HEK293T (cell line): Measurements from ENCODE around the gene CYP4F8.

Experiments used
- CTCF ChIA-PET: fragments of 350-600 bp; formaldehyde crosslinking; extraction: SDS; loops from one replicate; lab custom pipeline; 2021; ENCODE audit warnings: antibody characterized with exemption, inconsistent platforms; lab: Yijun Ruan, JAX
- POLR2A ChIA-PET: fragments of 350-600 bp; formaldehyde crosslinking; extraction: SDS; loops from one replicate; lab custom pipeline; 2020; ENCODE audit warnings: antibody characterized with exemption, inconsistent platforms; lab: Yijun Ruan, JAX
- DNase-seq: peaks from one replicate; pipeline ENCODE4 v3.0.0; 2012; ENCODE audit warnings: mixed read lengths; ENCODE audit errors: extremely low spot score
- ARNT ChIP-seq: fragments of 450-650 bp; IDR thresholded peaks from 2 replicates; pipeline ENCODE4 v1.6.1; 2017; ENCODE audit warnings: mild to moderate bottlenecking
- BHLHE40 ChIP-seq: fragments of 450-650 bp; IDR thresholded peaks from 2 replicates; pipeline ENCODE4 v1.6.1; 2016; ENCODE audit warnings: mild to moderate bottlenecking, moderate library complexity, borderline replicate concordance
- CTBP1 ChIP-seq: fragments of 450-650 bp; IDR thresholded peaks from 2 replicates; pipeline ENCODE4 v1.6.1; 2016; ENCODE audit warnings: borderline replicate concordance
- ELF4 ChIP-seq: fragments of 450-650 bp; IDR thresholded peaks from 2 replicates; pipeline ENCODE4 v1.6.1; 2017; ENCODE audit warnings: antibody characterized with exemption
- FOXA1 ChIP-seq: fragments of 450-650 bp; IDR thresholded peaks from 2 replicates; pipeline ENCODE4 v1.6.1; 2016; ENCODE audit warnings: mild to moderate bottlenecking
- FOXK2 ChIP-seq: fragments of 450-650 bp; IDR thresholded peaks from 2 replicates; pipeline ENCODE4 v1.6.1; 2016; ENCODE audit warnings: mild to moderate bottlenecking
- FOXM1 ChIP-seq: fragments of 450-650 bp; IDR thresholded peaks from 2 replicates; pipeline ENCODE4 v1.6.1; 2017; ENCODE audit warnings: mild to moderate bottlenecking, borderline replicate concordance
- HDGF ChIP-seq: fragments of 450-650 bp; IDR thresholded peaks from 2 replicates; pipeline ENCODE4 v1.6.1; 2017; ENCODE audit warnings: antibody characterized with exemption, borderline replicate concordance
- L3MBTL2 ChIP-seq: fragments of 450-650 bp; conservative IDR thresholded peaks from 2 replicates; pipeline ENCODE4 v1.6.1; 2016; ENCODE audit warnings: mild to moderate bottlenecking
- LEF1 ChIP-seq: fragments of 450-650 bp; IDR thresholded peaks from 2 replicates; pipeline ENCODE4 v1.6.1; 2017; ENCODE audit warnings: mild to moderate bottlenecking, borderline replicate concordance
- NFRKB ChIP-seq: fragments of 450-650 bp; IDR thresholded peaks from 2 replicates; pipeline ENCODE4 v1.6.1; 2016; ENCODE audit warnings: mild to moderate bottlenecking, moderate library complexity
- PKNOX1 ChIP-seq: fragments of 450-650 bp; IDR thresholded peaks from 2 replicates; pipeline ENCODE4 v1.6.1; 2016
- SP1 ChIP-seq: fragments of 450-650 bp; IDR thresholded peaks from 2 replicates; pipeline ENCODE4 v1.6.1; 2017
- SUZ12 ChIP-seq: fragments of 450-650 bp; IDR thresholded peaks from 2 replicates; pipeline ENCODE4 v1.6.1; 2016; ENCODE audit warnings: mild to moderate bottlenecking
- TARDBP ChIP-seq: fragments of 450-650 bp; IDR thresholded peaks from 2 replicates; pipeline ENCODE4 v1.6.1; 2016
- ZNF384 ChIP-seq: fragments of 450-650 bp; IDR thresholded peaks from 2 replicates; pipeline ENCODE4 v1.6.1; 2016

CYP4F8 gene

GRCh38 chr19:15614507-15615379 is at the start of gene CYP4F8:
Gene CYP4F8, plus strand, starts transcription at chr19:15615218. Its CDS starts 399 bp downstream, at chr19:15615617.
- ChIA-PET CTCF (no interaction called here), POLR2A (no interaction called here)
- no peak for TF ChIP-seq LEF1
- TF ChIP-seq SP1: no peak
- no peak for TF ChIP-seq FOXK2
- no peak for TF ChIP-seq BHLHE40
- no peak for TF ChIP-seq PKNOX1
- no peak for TF ChIP-seq FOXM1
- no peak for TF ChIP-seq NFRKB
- no peak for TF ChIP-seq L3MBTL2
- TF ChIP-seq ELF4: no peak
- DNase-seq: no peak

GRCh38 chr19:15570420-15570819 is 44.6 kb upstream of the CYP4F8 start:
- no peak for DNase-seq
- TF ChIP-seq PKNOX1 (0 out of 2 replicates have a peak, but pooled peaks have one; percentile 7), BHLHE40 (no peak), FOXA1 (no peak), ELF4 (no peak), CTBP1 (0 out of 2 replicates have a peak, but pooled peaks have one; percentile 37), L3MBTL2 (no peak)
- ChIA-PET CTCF (no interaction called here), POLR2A (no interaction called here)

GRCh38 chr19:15575406-15575805 is 39.6 kb upstream of the CYP4F8 start:
- CTCF ChIA-PET: no interaction called here
- no peak for DNase-seq
- TF ChIP-seq SUZ12: no peak
- no peak for TF ChIP-seq SP1
- no peak for TF ChIP-seq FOXA1
- TF ChIP-seq FOXK2: no peak
- no peak for TF ChIP-seq ZNF384
- no peak for TF ChIP-seq CTBP1
- no peak for TF ChIP-seq ELF4
- no peak for TF ChIP-seq LEF1
- TF ChIP-seq PKNOX1: no peak
- no peak for TF ChIP-seq L3MBTL2
- no peak for TF ChIP-seq NFRKB
- TF ChIP-seq HDGF: no peak
- no peak for TF ChIP-seq BHLHE40
- TF ChIP-seq TARDBP: no peak
- TF ChIP-seq ARNT: no peak
- TF ChIP-seq FOXM1: no peak
- POLR2A ChIA-PET: no interaction called here

GRCh38 chr19:15576526-15577156 is 38.4 kb upstream of the CYP4F8 start:
- ChIA-PET POLR2A (no interaction called here), CTCF (no interaction called here)
- TF ChIP-seq BHLHE40 (no peak), TARDBP (no peak), NFRKB (no peak), ARNT (no peak), FOXM1 (no peak), PKNOX1 (no peak), SUZ12 (no peak), ELF4 (no peak), L3MBTL2 (no peak)

GRCh38 chr19:15577184-15577771 is 37.7 kb upstream of the CYP4F8 start:
- TF ChIP-seq FOXM1 (no peak), NFRKB (no peak), L3MBTL2 (no peak)
- ChIA-PET POLR2A (no interaction called here), CTCF (no interaction called here)
- no peak for DNase-seq

More at GRCh38 chr19:15576526-15577156, 38.4 kb upstream of the CYP4F8 start:
- no peak for DNase-seq

GRCh38 chr19:15583346-15583745 is 31.7 kb upstream of the CYP4F8 start:
- TF ChIP-seq L3MBTL2 (no peak), FOXA1 (no peak), TARDBP (no peak), PKNOX1 (no peak), FOXM1 (no peak), ELF4 (no peak), ARNT (no peak), HDGF (no peak), ZNF384 (no peak), CTBP1 (no peak)
- POLR2A ChIA-PET: no interaction called here

More at GRCh38 chr19:15583346-15583745, 31.7 kb upstream of the CYP4F8 start:
- no peak for DNase-seq
- CTCF ChIA-PET: no interaction called here
